Stimulated activated CD4-positive, alpha-beta T cell treated with anti-CD3 and anti-CD28 coated beads, Interleukin-1b, Interleukin-23, amount 100 ng/mL, for 1 hour (primary cell): ENCODE measurements around the gene RCBTB1.
"Not testable (repeated sequence)": the region's sequence is repeated elsewhere in the genome, so short reads cannot be mapped to it uniquely, and the experiment has no call there.

Experiments
- DNase-seq, 2 donors: peaks; one replicate each; pipeline ENCODE4 v3.0.0-alpha.2; 2020; ENCODE audit warnings: low read depth in 2 of 2

The RCBTB1 gene

GRCh38 chr13:49585220-49586157, at the start of gene RCBTB1:
Gene RCBTB1 (minus strand): TSS chr13:49585558. CDS start chr13:49567279, 18,279 bp downstream.
- DNase-seq, result peak; percentile 16 to 40

- no peak for DNase-seq
These were observed 48.4 kb upstream of the RCBTB1 start for GRCh38 chr13:49633710-49634109.

GRCh38 chr13:49632156-49632555, 46.8 kb upstream of the RCBTB1 start:
- DNase-seq, result no peak

DNA sequence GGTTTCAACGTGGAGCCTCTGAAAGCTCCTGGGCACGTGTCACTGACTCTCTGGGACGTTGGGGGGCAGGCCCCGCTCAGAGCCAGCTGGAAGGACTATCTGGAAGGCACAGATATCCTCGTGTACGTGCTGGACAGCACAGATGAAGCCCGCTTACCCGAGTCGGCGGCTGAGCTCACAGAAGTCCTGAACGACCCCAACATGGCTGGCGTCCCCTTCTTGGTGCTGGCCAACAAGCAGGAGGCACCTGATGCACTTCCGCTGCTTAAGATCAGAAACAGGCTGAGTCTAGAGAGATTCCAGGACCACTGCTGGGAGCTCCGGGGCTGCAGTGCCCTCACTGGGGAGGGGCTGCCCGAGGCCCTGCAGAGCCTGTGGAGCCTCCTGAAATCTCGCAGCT, 45.2 kb upstream of the RCBTB1 start:
- no peak for DNase-seq

DNA sequence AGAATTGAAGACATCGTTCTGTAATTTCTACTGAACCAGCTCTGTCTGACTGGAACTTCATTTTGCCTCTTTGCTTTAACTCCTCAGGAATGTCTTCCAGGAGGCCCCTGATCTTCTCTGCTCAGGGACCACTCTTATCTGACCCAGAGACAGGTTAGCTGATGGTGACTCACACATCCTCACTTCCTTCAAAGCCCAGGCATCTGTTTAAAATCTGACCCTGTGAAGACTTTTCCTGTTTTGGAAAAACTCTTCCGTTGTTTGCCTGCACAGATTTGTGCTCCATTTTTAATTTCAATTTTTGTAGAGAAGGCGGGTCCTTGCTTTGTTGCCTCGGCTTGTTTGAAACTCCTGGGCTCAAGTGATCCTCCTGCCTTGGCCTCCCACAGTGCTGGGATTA, 44.6 kb upstream of the RCBTB1 start:
- no peak for DNase-seq

DNA sequence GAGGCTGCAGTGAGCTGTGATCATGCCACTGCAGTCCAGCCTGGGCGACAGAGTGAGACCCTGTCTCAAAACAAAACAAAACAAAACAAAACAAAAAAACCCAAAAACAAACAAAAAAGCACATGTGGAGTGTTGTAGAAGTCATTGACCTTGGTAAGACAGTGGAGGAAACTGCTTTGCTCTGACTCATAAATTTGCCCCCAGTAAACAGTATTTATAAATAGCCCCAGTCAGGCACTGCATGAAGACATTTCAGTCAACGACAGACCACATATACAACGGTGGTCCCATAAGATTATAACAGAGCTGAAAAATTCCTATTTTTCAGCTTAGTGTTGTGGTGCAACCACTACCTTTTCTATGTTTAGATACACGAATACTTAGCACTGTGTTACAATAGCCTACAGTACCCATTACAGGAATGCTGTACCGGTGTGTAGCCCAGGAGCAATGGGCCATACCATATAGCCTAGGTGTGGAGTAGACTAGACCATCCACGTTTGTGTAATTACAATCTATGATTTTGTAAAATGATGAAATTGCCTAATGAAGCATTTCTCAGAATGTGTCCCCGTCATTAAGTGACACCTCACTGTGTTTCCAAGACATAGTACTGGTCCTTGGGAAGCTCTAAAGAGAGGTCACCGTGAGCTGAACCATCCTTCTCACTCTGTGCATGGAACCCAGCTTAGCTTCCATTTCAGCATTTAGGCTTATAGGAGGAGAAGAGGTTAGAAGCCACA, 44.0 kb upstream of the RCBTB1 start:
- no peak for DNase-seq

- DNase-seq, result peak in 1 of 2 donors; percentile 20
These were observed 42.7 kb upstream of the RCBTB1 start, which contains the start of gene ARL11 for GRCh38 chr13:49627831-49628652. Gene ARL11 (plus strand): TSS chr13:49628507. CDS start chr13:49630448, 1,941 bp downstream.

GRCh38 chr13:49625392-49626079, 40.2 kb upstream of the RCBTB1 start:
- DNase-seq, result no peak

DNA sequence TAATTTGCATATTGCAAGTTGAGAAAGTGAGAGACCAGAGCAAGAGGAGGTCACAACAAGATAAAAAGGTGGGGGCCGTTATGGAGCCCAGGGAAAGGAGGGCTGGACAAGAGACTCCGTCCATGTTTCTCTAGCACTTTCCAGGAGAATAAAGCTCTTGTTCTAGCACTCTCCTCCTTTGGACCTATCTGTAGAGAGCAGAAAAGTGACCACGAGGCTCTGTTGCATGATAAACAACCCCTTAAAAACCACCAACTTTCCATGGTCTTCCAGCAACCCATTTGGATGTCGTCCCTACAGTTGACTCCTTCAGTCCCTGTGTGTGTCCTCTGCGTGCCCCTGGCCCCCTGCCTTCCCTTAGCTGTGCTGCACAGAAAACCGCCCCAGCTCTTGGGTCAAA, 38.9 kb upstream of the RCBTB1 start:
- no peak for DNase-seq

- no peak for DNase-seq
These were observed 37.0 kb upstream of the RCBTB1 start for GRCh38 chr13:49622174-49622946.

DNA sequence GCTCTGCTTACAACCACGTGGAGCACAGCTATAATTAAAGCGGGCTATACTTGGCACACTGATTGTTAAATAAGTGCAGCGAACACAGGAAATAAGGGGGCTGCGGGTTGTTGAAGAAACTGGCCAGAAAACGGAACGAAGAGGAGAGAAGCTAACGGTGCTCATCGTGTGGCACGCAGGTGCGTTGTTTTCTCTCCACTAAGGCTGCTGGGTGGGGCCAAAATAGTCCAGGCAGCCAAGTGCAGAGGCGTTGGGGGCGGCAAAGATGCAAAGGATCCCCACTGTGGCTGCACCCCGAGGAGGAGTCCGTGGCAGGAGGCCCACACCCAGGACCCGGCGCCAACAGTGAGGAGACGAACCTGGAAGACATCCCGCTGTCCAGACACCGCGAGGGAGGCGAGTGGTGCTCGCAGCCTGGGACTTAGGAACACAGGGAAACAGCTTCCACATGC, 34.8 kb upstream of the RCBTB1 start:
- DNase-seq, result no peak

- no peak for DNase-seq
These were observed 31.3 kb upstream of the RCBTB1 start for GRCh38 chr13:49616676-49617065.

GRCh38 chr13:49615836-49616675, 30.7 kb upstream of the RCBTB1 start:
- DNase-seq, result no peak

DNA sequence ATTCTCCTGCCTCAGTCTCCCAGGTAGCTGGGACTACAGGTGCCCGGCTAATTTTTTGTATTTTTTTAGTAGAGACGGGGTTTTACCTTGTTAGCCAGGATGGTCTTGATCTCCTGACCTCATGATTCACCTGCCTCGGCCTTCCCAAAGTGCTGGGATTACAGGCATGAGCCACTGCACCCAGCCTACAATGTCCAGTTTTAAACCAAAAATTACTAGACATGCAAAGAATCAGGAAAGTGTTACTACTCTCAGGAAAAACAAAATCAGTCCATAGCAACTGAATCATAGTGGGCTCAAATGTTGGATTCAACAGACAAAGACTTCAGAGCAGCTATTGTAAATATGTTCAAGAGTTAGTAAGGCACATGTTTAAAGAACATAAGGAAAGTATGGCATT, 26.7 kb upstream of the RCBTB1 start:
- not testable (repeated sequence) for DNase-seq

- DNase-seq, result no peak
These were observed 24.8 kb upstream of the RCBTB1 start for GRCh38 chr13:49610176-49610575.

DNA sequence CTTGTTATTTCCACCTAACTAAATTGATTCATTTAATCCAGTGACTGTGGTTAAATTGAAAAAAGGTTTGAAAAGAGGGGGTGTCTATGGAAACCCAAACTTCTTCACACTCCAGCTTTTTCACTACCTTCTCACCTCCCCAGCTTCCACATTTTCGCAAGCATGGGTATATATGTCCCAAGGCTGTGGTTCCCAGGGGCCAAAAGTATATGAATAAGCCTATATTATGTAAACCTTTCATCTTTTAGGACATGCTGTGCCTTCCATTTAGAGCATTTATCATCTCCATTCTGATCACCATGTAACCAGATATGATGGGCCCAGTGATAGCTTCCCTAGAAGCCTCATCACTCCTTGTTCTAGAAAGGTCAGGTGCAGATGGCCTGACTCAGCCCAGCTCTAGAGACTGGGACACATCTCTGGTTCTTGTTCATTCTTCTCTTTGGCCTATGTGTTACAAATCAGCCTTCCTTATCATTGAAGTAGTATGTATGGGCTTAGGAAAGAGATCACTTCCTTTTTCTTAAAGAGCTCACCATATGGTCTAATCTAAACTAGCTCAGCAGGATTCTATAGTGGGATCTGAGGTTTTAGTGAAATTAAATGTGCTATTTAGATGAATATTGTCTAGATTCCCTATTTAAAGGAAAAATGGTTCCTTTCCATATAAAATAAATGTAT, 23.4 kb upstream of the RCBTB1 start:
- no peak for DNase-seq

DNA sequence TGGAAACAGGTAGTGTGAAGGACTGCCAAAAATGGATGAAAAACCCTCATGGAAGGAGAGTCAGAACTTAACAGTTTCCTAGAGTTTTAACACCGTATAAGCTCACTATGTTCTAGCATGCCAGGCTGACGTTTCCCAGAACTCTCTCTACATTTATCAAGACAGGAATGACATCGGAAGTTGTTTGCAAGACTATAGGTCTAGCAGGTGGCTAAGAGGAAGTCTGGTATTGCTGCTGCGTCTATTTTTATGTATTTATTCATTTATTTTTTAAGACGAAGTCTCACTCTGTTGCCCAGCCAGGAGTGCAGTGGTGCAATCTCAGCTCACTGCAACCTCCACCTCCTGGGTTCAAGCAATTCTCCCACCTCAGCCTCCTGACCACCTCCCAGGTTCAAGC, 22.4 kb upstream of the RCBTB1 start:
- no peak for DNase-seq

- DNase-seq, result peak; percentile 49 to 53
These were observed 21.6 kb upstream of the RCBTB1 start for GRCh38 chr13:49606747-49607648.
